ENCODE data around the gene CEP57.
"Not testable (repeated sequence)": the region's sequence is repeated elsewhere in the genome, so short reads cannot be mapped to it uniquely, and the experiment has no call there.

The CEP57 gene

DNA sequence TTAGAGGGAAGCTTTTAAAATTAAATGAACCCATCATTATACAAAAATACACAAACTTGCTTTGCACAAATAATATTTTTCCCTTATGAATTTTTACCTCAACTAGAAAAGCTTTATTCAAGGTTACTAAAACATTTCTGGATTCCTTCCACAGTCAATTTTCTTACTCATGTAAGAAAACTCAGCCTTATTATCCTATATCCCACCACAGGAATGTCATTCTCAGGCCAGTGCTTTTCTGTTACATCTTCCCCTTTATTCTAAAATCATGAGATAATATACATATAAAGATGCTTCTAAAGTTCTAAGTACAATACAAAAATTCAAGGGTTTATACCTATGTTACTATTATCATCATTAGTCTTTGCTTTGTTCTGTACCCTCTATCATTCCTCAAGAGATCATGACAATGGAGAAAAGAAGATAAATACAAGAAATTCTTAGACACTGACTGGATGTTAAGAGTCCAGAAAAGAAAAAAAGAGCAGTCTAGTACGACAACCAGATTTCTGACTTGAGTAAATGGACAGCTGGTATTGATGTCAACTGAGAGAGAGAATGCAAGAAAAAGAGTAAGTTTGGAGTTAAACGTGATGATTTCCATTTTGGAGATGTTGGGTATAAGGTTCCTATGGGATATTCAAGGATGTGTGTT is 73.3 kb downstream of the CEP57 start:
- no peak for DNase-seq

DNA sequence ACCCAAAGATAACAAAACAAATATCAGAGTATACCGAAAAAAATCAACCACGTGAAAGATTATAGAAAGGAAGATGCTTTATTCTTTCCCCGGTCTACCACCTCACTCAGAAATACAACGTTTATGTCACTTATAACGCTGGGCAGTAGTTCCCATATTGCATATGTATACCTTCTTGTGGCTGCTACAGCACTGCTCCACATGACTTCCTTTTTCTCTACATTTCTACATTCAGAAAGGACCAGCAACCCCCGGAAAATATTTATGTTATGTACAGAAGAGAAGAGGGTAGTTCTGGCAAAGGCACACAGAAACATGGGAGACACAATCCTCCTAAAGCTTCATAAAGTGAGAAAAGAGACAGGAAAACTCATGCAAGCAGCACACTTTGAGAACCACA is 76.8 kb downstream of the CEP57 start:
- DNase-seq, result no peak

GRCh38 chr11:95870877-95871276 is 80.6 kb downstream of the CEP57 start:
- DNase-seq, result not testable (repeated sequence)

- no peak for DNase-seq
These were observed 87.0 kb downstream of the CEP57 start for GRCh38 chr11:95877291-95877690.
